Lower leg skin (tissue), 4 donors: ENCODE measurements around the gene PLA2G3. TPM values are rescaled to one million over a fixed set of nuclear protein-coding genes. Genes with fewer than 3 reads are reported as not detected.

ENCODE experiments used
- DNase-seq, 2 donors: peaks; one replicate each; pipeline ENCODE4 v3.0.0-alpha.2; 2019; ENCODE audit warnings: low spot score in 2 of 2
- H3K4me3 ChIP-seq: fragments of 200-600 bp; sonication (generic); 2 replicates; pipeline ENCODE4 v1.5.1; 2017; ENCODE audit warnings: mild to moderate bottlenecking, low read depth; ENCODE audit not compliant: poor library complexity, severe bottlenecking
- CTCF ChIP-seq, 3 donors: fragments of 450-650 bp; IDR thresholded peaks; one replicate each; pipeline ENCODE4 v1.5.1; 2016; ENCODE audit warnings: antibody characterized with exemption in 3 of 3, mild to moderate bottlenecking in 3 of 3, moderate library complexity in 2 of 3
- POLR2A ChIP-seq, 2 donors: fragments of 450-650 bp; IDR thresholded peaks; one replicate each; pipeline ENCODE4 v1.6.1; 2016 to 2017; ENCODE audit warnings: antibody characterized with exemption in 2 of 2, mild to moderate bottlenecking in 1 of 2, moderate library complexity in 1 of 2
- WGBS, 2 donors: methylation state at CpG; one replicate each; pipeline ENCODE4 v1.1.5; 2018; 5-methylcytosine and 5-hydroxymethylcytosine counted together
- intact Hi-C: fragments of 100-400 bp; cut with DNase I; formaldehyde crosslinking; loops from one replicate; pipeline ENCODE4 v1.15.0; 2023; ENCODE audit warnings: low total_unique reads
- total RNA-seq, 4 donors: library from RNA; depleted of rRNA; stranded (reverse); fragments of >200 nt; gene quantifications; one replicate each; pipeline ENCODE4 v1.1.0, GENCODE V29; 2016

Gene PLA2G3
- total RNA-seq, 4 donors from 2014 or later, result 6.5 to 11.3 (median 8.7) TPM

DNA sequence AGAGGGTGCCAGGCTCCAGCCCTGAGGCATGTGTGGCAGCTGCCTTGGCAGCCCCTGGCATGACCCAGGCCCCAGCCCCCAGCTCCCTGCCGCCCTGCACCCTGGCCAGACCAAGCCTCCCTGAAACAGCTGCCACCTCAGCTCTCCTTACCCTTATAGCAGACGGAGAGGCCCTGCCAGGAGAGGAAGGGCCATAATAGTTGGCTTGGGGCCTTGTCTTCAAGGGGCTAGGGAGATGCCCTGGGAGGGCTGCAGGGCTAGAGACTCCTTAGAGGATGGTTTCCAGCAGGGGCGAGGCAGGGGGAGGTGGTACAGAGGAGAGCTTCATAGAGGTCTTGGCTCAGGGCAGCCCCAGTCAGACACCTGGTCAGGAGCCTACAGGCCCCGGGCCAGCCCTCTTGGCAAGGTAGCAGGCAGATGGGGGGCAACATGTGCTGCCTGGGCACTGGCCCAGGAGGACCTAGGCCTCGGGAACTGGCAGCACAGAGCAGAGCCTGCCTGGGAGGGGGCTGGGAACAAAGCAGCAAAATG, 46.2 kb downstream of the PLA2G3 start:
- TF ChIP-seq POLR2A (IDR thresholded peaks at IDR 0.05) (no peak), CTCF (IDR thresholded peaks at IDR 0.05) (no peak)
- no peak overlapping the region for H3K4me3 ChIP-seq
- no peak for DNase-seq
- 57 to 61% methylated on average over 4 to 5 of the region's 5 CpGs for WGBS, 2 donors
- intact Hi-C loops, result no loop called here

- 90 to 92% methylated on average over 20 to 30 of the region's 33 CpGs for WGBS, 2 donors
- DNase-seq, result no peak
- intact Hi-C loops, result no loop called here
- TF ChIP-seq CTCF (IDR thresholded peaks at IDR 0.05) (no peak), POLR2A (IDR thresholded peaks at IDR 0.05) (no peak)
- H3K4me3 ChIP-seq, result no peak overlapping the region
Measured at GRCh38 chr22:31093086-31093850, 47.0 kb downstream of the PLA2G3 start.

DNA sequence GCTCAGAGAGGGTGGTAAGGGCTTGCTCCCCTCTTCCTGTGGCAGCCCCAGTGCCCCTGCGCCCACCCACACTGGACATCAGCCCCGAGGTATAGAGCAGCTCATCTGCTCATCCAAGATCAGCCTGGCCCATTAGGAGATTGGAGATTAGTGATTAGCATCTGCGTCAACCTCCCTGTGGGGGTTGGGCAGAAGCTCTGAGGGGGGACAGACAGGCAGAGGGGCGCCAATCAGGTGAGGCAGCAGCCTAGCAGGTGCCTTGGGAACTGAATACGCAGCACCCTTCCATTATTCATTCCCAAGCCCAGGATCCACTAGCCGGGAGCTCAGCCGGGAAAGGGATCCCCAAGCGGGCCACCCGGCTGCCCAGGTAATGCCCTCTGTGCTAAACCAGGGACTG, 48.1 kb downstream of the PLA2G3 start:
- 96% methylated on average over 9 of the region's 9 CpGs for WGBS, 2 donors
- intact Hi-C loops, result no loop called here
- TF ChIP-seq POLR2A (IDR thresholded peaks at IDR 0.05), result no peak
- no peak for TF ChIP-seq CTCF (IDR thresholded peaks at IDR 0.05)
- no peak for DNase-seq
- H3K4me3 ChIP-seq, result no peak overlapping the region

DNA sequence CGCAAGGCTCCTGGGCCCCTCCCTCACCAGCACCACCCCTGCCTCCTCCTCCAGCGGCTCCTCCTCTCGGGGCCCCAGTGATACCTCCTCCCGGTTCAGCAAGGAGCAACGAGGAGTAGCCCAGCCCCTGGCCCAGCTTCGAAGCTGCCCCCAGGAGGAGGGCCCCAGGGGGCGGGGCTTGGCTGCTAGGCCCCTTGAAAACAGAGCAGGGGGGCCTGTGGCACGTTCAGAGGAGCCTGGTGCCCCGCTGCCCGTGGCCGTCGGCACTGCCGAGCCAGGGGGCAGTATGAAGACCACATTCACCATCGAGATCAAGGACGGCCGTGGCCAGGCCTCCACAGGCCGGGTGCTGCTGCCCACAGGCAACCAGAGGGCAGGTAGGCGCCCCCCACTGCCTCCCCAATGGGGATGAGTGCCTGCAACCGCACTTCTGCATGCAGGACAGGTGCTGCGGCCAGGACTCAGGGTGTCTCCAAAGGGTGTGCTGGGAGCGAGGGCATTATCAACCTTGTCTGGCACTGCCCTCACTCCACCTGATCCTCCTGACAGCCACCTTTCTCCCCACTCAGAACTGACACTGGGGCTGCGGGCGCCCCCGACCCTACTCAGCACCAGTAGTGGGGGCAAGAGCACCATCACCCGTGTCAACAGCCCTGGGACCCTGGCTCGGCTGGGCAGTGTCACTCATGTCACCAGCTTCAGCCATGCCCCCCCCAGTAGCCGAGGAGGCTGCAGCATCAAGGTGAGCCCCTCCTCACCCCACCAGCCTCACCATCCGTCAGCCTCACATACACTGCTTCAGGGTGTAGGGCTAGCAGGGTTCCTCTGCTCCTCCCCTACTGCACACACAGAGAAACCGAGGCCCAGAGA, 49.0 kb downstream of the PLA2G3 start:
- H3K4me3 ChIP-seq, result no peak overlapping the region
- WGBS, 2 donors, result 82 to 90% methylated on average over 25 to 27 of the region's 29 CpGs
- no peak for TF ChIP-seq POLR2A (IDR thresholded peaks at IDR 0.05)
- no peak for TF ChIP-seq CTCF (IDR thresholded peaks at IDR 0.05)
- intact Hi-C loops, result no loop called here
- no peak for DNase-seq

- intact Hi-C loops, result no loop called here
- DNase-seq, result no peak
- H3K4me3 ChIP-seq, result no peak overlapping the region
- TF ChIP-seq CTCF (IDR thresholded peaks at IDR 0.05) (no peak), POLR2A (IDR thresholded peaks at IDR 0.05) (no peak)
- 85 to 92% methylated on average over 14 to 15 of the region's 15 CpGs for WGBS, 2 donors
Measured at GRCh38 chr22:31090217-31091085, 49.9 kb downstream of the PLA2G3 start.
